GM12891 (cell line): ENCODE measurements around the gene CD320.

ENCODE experiments used
- POLR2A ChIP-seq: IDR thresholded peaks from 2 replicates; pipeline ENCODE4 v1.6.1; 2011; ENCODE audit warnings: low read depth, low read length, control low read depth
- POLR2AphosphoS5 ChIP-seq: IDR thresholded peaks from 2 replicates; pipeline ENCODE4 v1.6.1; 2011; ENCODE audit warnings: low read depth, low read length, control low read depth
- SPI1 ChIP-seq: IDR thresholded peaks from 2 replicates; pipeline ENCODE4 v1.6.1; 2011; ENCODE audit warnings: low read depth, low read length, control low read depth
- TAF1 ChIP-seq: IDR thresholded peaks from 2 replicates; pipeline ENCODE4 v1.6.1; 2011; ENCODE audit warnings: low read depth, low read length, control low read depth

- TF ChIP-seq POLR2A (no peak), TAF1 (no peak), POLR2AphosphoS5 (no peak), SPI1 (no peak)
These were observed 32.4 kb upstream of the CD320 start for GRCh38 chr19:8340341-8341096.
